Measurements from ENCODE around the gene KIAA1143. TPM values are rescaled to one million over a fixed set of nuclear protein-coding genes. Genes with fewer than 3 reads are reported as not detected.

The KIAA1143 gene
- polyA plus RNA-seq, 4 donors: 48.8 to 66.0 (median 54.9) TPM

Other genes starting within 250 kb of the KIAA1143 start
- 10 to 100 TPM; 13.7 to 19.1 (median 18.3) TPM for gene ZKSCAN7, start 206.4 kb downstream of the KIAA1143 start, polyA plus RNA-seq (ENCODE audit: insufficient read length in 4 of 4)
- 10 to 100 TPM in 3 of 4 donors, 1 to 10 TPM in 1; 8.3 to 19.2 (median 11.0) TPM for gene ZNF660, start 176.7 kb downstream of the KIAA1143 start, polyA plus RNA-seq (ENCODE audit: insufficient read length in 4 of 4)
- gene ZNF197, start 136.6 kb downstream of the KIAA1143 start, polyA plus RNA-seq (ENCODE audit: insufficient read length in 4 of 4): 10 to 100 TPM; 29.1 to 40.1 (median 32.2) TPM
- 10 to 100 TPM in 3 of 4 donors, 1 to 10 TPM in 1; 9.6 to 13.2 (median 11.3) TPM for gene ZNF35, start 112.9 kb downstream of the KIAA1143 start, polyA plus RNA-seq (ENCODE audit: insufficient read length in 4 of 4)
- gene ZNF502, start 49.0 kb downstream of the KIAA1143 start, polyA plus RNA-seq (ENCODE audit: insufficient read length in 4 of 4): 10 to 100 TPM; 11.1 to 16.2 (median 12.1) TPM
- 10 to 100 TPM in 3 of 4 donors, 1 to 10 TPM in 1; 9.6 to 13.2 (median 12.2) TPM for gene ZNF501, start 32.0 kb downstream of the KIAA1143 start, polyA plus RNA-seq (ENCODE audit: insufficient read length in 4 of 4)
- 10 to 100 TPM; 22.0 to 29.6 (median 26.8) TPM for gene KIF15, start 175 bp upstream of the KIAA1143 start, polyA plus RNA-seq (ENCODE audit: insufficient read length in 4 of 4)
- 10 to 100 TPM; 28.6 to 30.7 (median 29.8) TPM for gene TMEM42, start 100.3 kb upstream of the KIAA1143 start, polyA plus RNA-seq (ENCODE audit: insufficient read length in 4 of 4)
- under 1 TPM in 3 of 4 donors, not detected in 1; 0.03 to 0.13 (median 0.10) TPM for gene TGM4, start 113.0 kb upstream of the KIAA1143 start, polyA plus RNA-seq (ENCODE audit: insufficient read length in 4 of 4)
- gene ZDHHC3, start 214.6 kb upstream of the KIAA1143 start, polyA plus RNA-seq (ENCODE audit: insufficient read length in 4 of 4): 100 to 1,000 TPM in 1 of 4 donors, 10 to 100 TPM in 3; 80.2 to 102 (median 86.5) TPM
- 10 to 100 TPM; 50.1 to 54.4 (median 52.4) TPM for gene EXOSC7, start 214.6 kb upstream of the KIAA1143 start, polyA plus RNA-seq (ENCODE audit: insufficient read length in 4 of 4)